GM23338 (cell line): ENCODE results near the gene GRK7. TPM values are rescaled to one million over a fixed set of nuclear protein-coding genes. Genes with fewer than 3 reads are reported as not detected.

ENCODE experiments used
- ATAC-seq: fragments of 200-7000 bp; cut with Tn5 transposase; 3 replicates; pipeline ENCODE4 v1.9.1; 2020
- DNase-seq: peaks from one replicate; pipeline ENCODE4 v3.0.0-alpha.2; 2015; ENCODE audit warnings: low spot score
- H2AFZ ChIP-seq: fragments of 200-600 bp; sonication (generic); 2 replicates; pipeline ENCODE4 v1.8.0; 2016; ENCODE audit warnings: antibody characterized with exemption, mild to moderate bottlenecking, moderate library complexity
- H3F3A ChIP-seq: fragments of 200-600 bp; sonication (generic); replicated peaks from 2 replicates; pipeline ENCODE4 v1.8.0; 2017; ENCODE audit warnings: antibody characterized with exemption, mixed run types, low read depth
- H3K27ac ChIP-seq: fragments of 200-600 bp; sonication (generic); 2 replicates; pipeline ENCODE4 v1.6.1; 2016; ENCODE audit warnings: low read depth
- H3K27me3 ChIP-seq: fragments of 200-600 bp; sonication (generic); 2 replicates; pipeline ENCODE4 v1.8.0; 2016; ENCODE audit warnings: mild to moderate bottlenecking, mixed run types, moderate library complexity; ENCODE audit not compliant: insufficient read depth
- H3K36me3 ChIP-seq: fragments of 200-600 bp; sonication (generic); 2 replicates; pipeline ENCODE4 v1.8.0; 2016; ENCODE audit warnings: mild to moderate bottlenecking; ENCODE audit not compliant: insufficient read depth
- H3K4me1 ChIP-seq: fragments of 200-600 bp; sonication (generic); 2 replicates; pipeline ENCODE4 v1.8.0; 2016; ENCODE audit warnings: mild to moderate bottlenecking, moderate library complexity; ENCODE audit not compliant: insufficient read depth
- H3K4me2 ChIP-seq: fragments of 200-600 bp; sonication (generic); 2 replicates; pipeline ENCODE4 v1.7.1; 2017; ENCODE audit warnings: mixed run types
- H3K4me3 ChIP-seq: fragments of 200-600 bp; sonication (generic); 2 replicates; pipeline ENCODE4 v1.6.1; 2016; ENCODE audit warnings: mixed run types
- H3K79me2 ChIP-seq: fragments of 200-600 bp; sonication (generic); replicated peaks from 2 replicates; pipeline ENCODE4 v1.8.0; 2017; ENCODE audit warnings: mild to moderate bottlenecking; ENCODE audit not compliant: insufficient read depth
- H3K9me2 ChIP-seq: fragments of 200-600 bp; sonication (generic); 2 replicates; pipeline ENCODE4 v1.8.0; 2017; ENCODE audit not compliant: insufficient read depth
- H4K20me1 ChIP-seq: fragments of 200-600 bp; sonication (generic); replicated peaks from 2 replicates; pipeline ENCODE4 v1.8.0; 2017; ENCODE audit warnings: mild to moderate bottlenecking; ENCODE audit not compliant: insufficient read depth
- H3K27ac Mint-ChIP-seq: 2 replicates; pipeline ENCODE4 v1.8.0; 2020; ENCODE audit warnings: inconsistent platforms, mild to moderate bottlenecking, moderate library complexity, mixed read lengths
- H3K27me3 Mint-ChIP-seq: 3 replicates; pipeline ENCODE4 v1.8.0; 2022; ENCODE audit warnings: low read depth, mild to moderate bottlenecking, moderate library complexity, mixed read lengths, inconsistent platforms; ENCODE audit not compliant: insufficient read depth, poor library complexity
- H3K36me3 Mint-ChIP-seq: 3 replicates; pipeline ENCODE4 v1.8.0; 2021; ENCODE audit warnings: low read depth, mild to moderate bottlenecking, inconsistent platforms, moderate library complexity, mixed read lengths
- H3K4me1 Mint-ChIP-seq: 3 replicates; pipeline ENCODE4 v1.8.0; 2020; ENCODE audit warnings: mild to moderate bottlenecking, inconsistent platforms, mixed read lengths
- H3K4me3 Mint-ChIP-seq: 3 replicates; pipeline ENCODE4 v1.8.0; 2021; ENCODE audit warnings: moderate library complexity, mild to moderate bottlenecking, inconsistent platforms, mixed read lengths
- H3K9me3 Mint-ChIP-seq: 3 replicates; pipeline ENCODE4 v1.8.0; 2020; ENCODE audit warnings: moderate library complexity, mild to moderate bottlenecking, inconsistent platforms, mixed read lengths
- ETS1 ChIP-seq: IDR thresholded peaks from 2 replicates; pipeline ENCODE4 v1.6.1; 2016; ENCODE audit warnings: antibody characterized with exemption
- EZH2phosphoT487 ChIP-seq: fragments of 200-600 bp; sonication (generic); IDR thresholded peaks from one replicate; pipeline ENCODE4 v1.8.1; 2018; ENCODE audit warnings: antibody characterized with exemption; ENCODE audit not compliant: unreplicated experiment
- JUNB ChIP-seq: IDR thresholded peaks from one replicate; pipeline ENCODE4 v1.6.1; 2016; ENCODE audit warnings: antibody characterized with exemption; ENCODE audit not compliant: unreplicated experiment
- NANOG ChIP-seq: IDR thresholded peaks from 2 replicates; pipeline ENCODE4 v1.6.1; 2016; ENCODE audit warnings: antibody characterized with exemption, borderline replicate concordance
- POLR2AphosphoS5 ChIP-seq: IDR thresholded peaks from 2 replicates; pipeline ENCODE4 v1.6.1; 2016; ENCODE audit warnings: antibody characterized with exemption, low read depth
- REST ChIP-seq: IDR thresholded peaks from one replicate; pipeline ENCODE4 v1.6.1; 2018; ENCODE audit warnings: antibody characterized with exemption; ENCODE audit not compliant: unreplicated experiment
- STAT1 ChIP-seq: IDR thresholded peaks from one replicate; pipeline ENCODE4 v1.6.1; 2016; ENCODE audit warnings: antibody characterized with exemption; ENCODE audit not compliant: unreplicated experiment
- ZNF114 ChIP-seq: fragments of 250-450 bp; sonication (Bioruptor Pico); IDR thresholded peaks from 2 replicates; pipeline ENCODE4 v1.5.0; 2020; ENCODE audit warnings: mild to moderate bottlenecking, moderate library complexity
- ZNF331 ChIP-seq: fragments of 250-450 bp; sonication (Bioruptor Pico); IDR thresholded peaks from 2 replicates; pipeline ENCODE4 v1.5.0; 2020; ENCODE audit warnings: low read depth, mild to moderate bottlenecking, moderate library complexity
- ZNF462 ChIP-seq: fragments of 250-450 bp; sonication (Bioruptor Pico); IDR thresholded peaks from 2 replicates; pipeline ENCODE4 v1.5.0; 2020; ENCODE audit warnings: mild to moderate bottlenecking, moderate library complexity
- polyA plus RNA-seq: library from polyadenylated mRNA; unstranded; fragments of >200 nt; fragmentation: Nextera tagmentation; extraction: Ambion mirVana; gene quantifications from 2 replicates; pipeline ENCODE4 v1.2.1, GENCODE V29; 2016
- total RNA-seq: library from RNA; depleted of rRNA; stranded (reverse); fragments of >200 nt; shearing (Covaris generic); gene quantifications from 2 replicates; pipeline ENCODE4 v1.2.3, GENCODE V29; 2014
- TF ChIP-seq, protein P1 (sequence below), 2 experiments: fragments of 200-600 bp in 1 of 2; sonication (generic) in 1 of 2; conservative IDR thresholded peaks; 2 replicates each; pipeline versions ENCODE4 v1.5.1 to v1.6.1; 2016 to 2017; ENCODE audit warnings: antibody characterized with exemption in 2 of 2, low read depth in 2 of 2, mild to moderate bottlenecking in 2 of 2, moderate library complexity in 1 of 2

GRK7 gene
- total and polyA plus RNA-seq, 2 experiments from 2014 or later, result not detected

GRCh38 chr3:141812586-141812985 lies 49.4 kb downstream of the GRK7 start:
- H3K4me1 Mint-ChIP-seq, result no peaks in the 10 kb centered on the region
- Histone ChIP-seq H3K36me3 (no peaks in the 10 kb centered on the region), H3K4me3 (no peak overlapping the region), H3K27ac (no peak overlapping the region), H3F3A (no peaks in the 10 kb centered on the region), H4K20me1 (no peaks in the 10 kb centered on the region), H3K27me3 (no peaks in the 10 kb centered on the region), H3K4me2 (no peak overlapping the region), H3K79me2 (no peaks in the 10 kb centered on the region), H3K9me2 (no peaks in the 10 kb centered on the region), H3K4me1 (no peaks in the 10 kb centered on the region), H2AFZ (no peak overlapping the region)
- H3K36me3 Mint-ChIP-seq, result no peaks in the 10 kb centered on the region
- TF ChIP-seq ZNF331 (CRISPR knock-in tag) (no peak), EZH2phosphoT487 (no peak), STAT1 (no peak), ZNF114 (no peak), REST (no peak), POLR2AphosphoS5 (no peak), ETS1 (no peak), JUNB (no peak), ZNF462 (CRISPR knock-in tag) (no peak), NANOG (no peak)
- TF ChIP-seq, protein P1, sequence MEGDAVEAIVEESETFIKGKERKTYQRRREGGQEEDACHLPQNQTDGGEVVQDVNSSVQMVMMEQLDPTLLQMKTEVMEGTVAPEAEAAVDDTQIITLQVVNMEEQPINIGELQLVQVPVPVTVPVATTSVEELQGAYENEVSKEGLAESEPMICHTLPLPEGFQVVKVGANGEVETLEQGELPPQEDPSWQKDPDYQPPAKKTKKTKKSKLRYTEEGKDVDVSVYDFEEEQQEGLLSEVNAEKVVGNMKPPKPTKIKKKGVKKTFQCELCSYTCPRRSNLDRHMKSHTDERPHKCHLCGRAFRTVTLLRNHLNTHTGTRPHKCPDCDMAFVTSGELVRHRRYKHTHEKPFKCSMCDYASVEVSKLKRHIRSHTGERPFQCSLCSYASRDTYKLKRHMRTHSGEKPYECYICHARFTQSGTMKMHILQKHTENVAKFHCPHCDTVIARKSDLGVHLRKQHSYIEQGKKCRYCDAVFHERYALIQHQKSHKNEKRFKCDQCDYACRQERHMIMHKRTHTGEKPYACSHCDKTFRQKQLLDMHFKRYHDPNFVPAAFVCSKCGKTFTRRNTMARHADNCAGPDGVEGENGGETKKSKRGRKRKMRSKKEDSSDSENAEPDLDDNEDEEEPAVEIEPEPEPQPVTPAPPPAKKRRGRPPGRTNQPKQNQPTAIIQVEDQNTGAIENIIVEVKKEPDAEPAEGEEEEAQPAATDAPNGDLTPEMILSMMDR (conservative IDR thresholded peaks at IDR 0.05; ENCODE audit: low read depth in 2 of 2), result no peak
- H3K9me3 Mint-ChIP-seq, result peaks cover 6% of the 10 kb centered on the region
- H3K4me3 Mint-ChIP-seq, result no peak overlapping the region
- DNase-seq (peak; percentile 40), ATAC-seq (no peak)
- peaks cover 3% of the 10 kb centered on the region for H3K27me3 Mint-ChIP-seq
- H3K27ac Mint-ChIP-seq, result no peak overlapping the region
